GM21723 (cell line): Measurements from ENCODE around the gene DHDH.
"Not testable (repeated sequence)": the region's sequence is repeated elsewhere in the genome, so short reads cannot be mapped to it uniquely, and the experiment has no call there.

Experiments
- ATAC-seq: cut with Tn5 transposase; IDR thresholded peaks from one replicate; pipeline ENCODE4 v1.9.1; 2021; ENCODE audit warnings: mild to moderate bottlenecking, moderate library complexity; ENCODE audit not compliant: unreplicated experiment

The DHDH gene

GRCh38 chr19:48915757-48916156, 17.7 kb upstream of the DHDH start:
- ATAC-seq: no peak

GRCh38 chr19:48918071-48918470, 15.4 kb upstream of the DHDH start:
- ATAC-seq: no peak

- no peak for ATAC-seq
Measured at GRCh38 chr19:48918801-48919247, 14.7 kb upstream of the DHDH start.

GRCh38 chr19:48919271-48919670, 14.2 kb upstream of the DHDH start:
- not testable (repeated sequence) for ATAC-seq

- no peak for ATAC-seq
Measured at GRCh38 chr19:48920949-48921348, 12.6 kb upstream of the DHDH start.

GRCh38 chr19:48921721-48922500, 11.6 kb upstream of the DHDH start:
- ATAC-seq: no peak

- no peak for ATAC-seq
Measured at GRCh38 chr19:48922548-48923490, 10.7 kb upstream of the DHDH start.

- no peak for ATAC-seq
Measured at GRCh38 chr19:48925240-48925843, 8.2 kb upstream of the DHDH start.

- ATAC-seq: not testable (repeated sequence)
Measured at GRCh38 chr19:48925890-48926289, 7.6 kb upstream of the DHDH start.

- no peak for ATAC-seq
Measured at GRCh38 chr19:48926909-48927308, 6.6 kb upstream of the DHDH start.

- ATAC-seq: not testable (repeated sequence)
Measured at GRCh38 chr19:48927692-48928091, 5.8 kb upstream of the DHDH start.

GRCh38 chr19:48928164-48929025, 5.1 kb upstream of the DHDH start:
- no peak for ATAC-seq

GRCh38 chr19:48934837-48935236, 1.3 kb downstream of the DHDH start:
- no peak for ATAC-seq

GRCh38 chr19:48935864-48936263, 2.4 kb downstream of the DHDH start:
- ATAC-seq: no peak

- ATAC-seq: no peak
Measured at GRCh38 chr19:48938256-48938655, 4.8 kb downstream of the DHDH start.

GRCh38 chr19:48940902-48941301, 7.4 kb downstream of the DHDH start:
- ATAC-seq: no peak

GRCh38 chr19:48943081-48943480, 9.6 kb downstream of the DHDH start:
- no peak for ATAC-seq

GRCh38 chr19:48945415-48945814, 11.9 kb downstream of the DHDH start:
- no peak for ATAC-seq

- ATAC-seq: no peak
Measured at GRCh38 chr19:48945817-48946216, 12.3 kb downstream of the DHDH start.

GRCh38 chr19:48946463-48947257, 13.2 kb downstream of the DHDH start:
- no peak for ATAC-seq
